HG02642 (cell line): ENCODE data around the gene WBP1.
"Not testable (repeated sequence)": the region's sequence is repeated elsewhere in the genome, so short reads cannot be mapped to it uniquely, and the experiment has no call there.

Source experiments
- ATAC-seq: cut with Tn5 transposase; IDR thresholded peaks from one replicate; pipeline ENCODE4 v1.9.1; 2021; ENCODE audit warnings: mild to moderate bottlenecking; ENCODE audit not compliant: unreplicated experiment, poor library complexity

The WBP1 gene

GRCh38 chr2:74481431-74481830, 23.2 kb downstream of the WBP1 start:
- no peak for ATAC-seq

GRCh38 chr2:74481961-74482800, 23.9 kb downstream of the WBP1 start:
- peak; percentile 43 for ATAC-seq

- ATAC-seq: peak; percentile 90
Observed at GRCh38 chr2:74482801-74483674, 24.8 kb downstream of the WBP1 start, which contains the start of the genes CCDC142 and TTC31. CCDC142 (minus strand) TSS chr2:74482998; CDS start chr2:74482837, 161 bp downstream. TTC31 (plus strand) TSS chr2:74483081; CDS start chr2:74483096, 15 bp downstream.

- not testable (repeated sequence) for ATAC-seq
Observed at GRCh38 chr2:74483675-74484164, 25.5 kb downstream of the WBP1 start.

- ATAC-seq: no peak
Observed at GRCh38 chr2:74486141-74486540, 27.9 kb downstream of the WBP1 start.

GRCh38 chr2:74488643-74489481, 30.6 kb downstream of the WBP1 start:
- ATAC-seq: no peak

- ATAC-seq: no peak
Observed at GRCh38 chr2:74489906-74490305, 31.7 kb downstream of the WBP1 start.

- no peak for ATAC-seq
Observed at GRCh38 chr2:74491648-74492544, 33.7 kb downstream of the WBP1 start.

- ATAC-seq: no peak
Observed at GRCh38 chr2:74493546-74493945, 35.3 kb downstream of the WBP1 start.

GRCh38 chr2:74495440-74495839, 37.2 kb downstream of the WBP1 start:
- no peak for ATAC-seq

GRCh38 chr2:74496997-74497776, 38.9 kb downstream of the WBP1 start:
- no peak for ATAC-seq

GRCh38 chr2:74497777-74498499, 39.7 kb downstream of the WBP1 start:
- ATAC-seq: no peak

- no peak for ATAC-seq
Observed at GRCh38 chr2:74498500-74499266, 40.4 kb downstream of the WBP1 start.

GRCh38 chr2:74499267-74499939, 41.2 kb downstream of the WBP1 start, which contains the start of gene LBX2:
LBX2 (minus strand) TSS chr2:74499603; CDS start chr2:74499537, 66 bp downstream.
- ATAC-seq: no peak

GRCh38 chr2:74499940-74500577, 41.8 kb downstream of the WBP1 start:
- ATAC-seq: no peak

GRCh38 chr2:74500578-74500946, 42.3 kb downstream of the WBP1 start:
- ATAC-seq: no peak
